CD14-positive monocyte (primary cell): ENCODE data around the gene ZNF865. TPM values are rescaled to one million over a fixed set of nuclear protein-coding genes. Genes with fewer than 3 reads are reported as not detected.

ENCODE experiments used
- DNase-seq, 3 donors: peaks; one replicate each; pipeline ENCODE4 v3.0.0-alpha.2; 2011 to 2022
- H2AFZ ChIP-seq: 2 replicates; pipeline ENCODE4 v1.6.0; 2012; ENCODE audit warnings: mild to moderate bottlenecking, low read depth, low read length, inconsistent platforms; ENCODE audit not compliant: insufficient read depth, poor library complexity, severe bottlenecking
- H3K27ac ChIP-seq, 2 donors: 1 replicate in 1 of 2; 2 replicates in 1 of 2; pipeline ENCODE4 v1.5.1; 2012 to 2013; ENCODE audit warnings: low read length in 2 of 2, control low read depth in 1 of 2, inconsistent platforms in 1 of 2, low read depth in 1 of 2, mild to moderate bottlenecking in 1 of 2
- H3K27me3 ChIP-seq, 2 donors: one replicate each; pipeline versions ENCODE4 v1.6.0 to v1.6.1; 2011 to 2013; ENCODE audit warnings: low read length in 2 of 2; ENCODE audit not compliant: control insufficient read depth in 2 of 2, insufficient read depth in 2 of 2
- H3K36me3 ChIP-seq, 2 donors: replicated peaks in 1 of 2; 1 replicate in 1 of 2; 2 replicates in 1 of 2; pipeline versions ENCODE4 v1.5.1 to v1.6.1; 2012 to 2013; ENCODE audit warnings: low read length in 2 of 2, control low read depth in 1 of 2, inconsistent platforms in 1 of 2, mild to moderate bottlenecking in 1 of 2; ENCODE audit not compliant: insufficient read depth in 2 of 2, control insufficient read depth in 1 of 2
- H3K4me1 ChIP-seq, 2 donors: 1 replicate in 1 of 2; 2 replicates in 1 of 2; pipeline versions ENCODE4 v1.5.1 to v1.6.1; 2012 to 2013; ENCODE audit warnings: low read length in 2 of 2, control low read depth in 1 of 2, inconsistent platforms in 1 of 2, mild to moderate bottlenecking in 1 of 2, moderate library complexity in 1 of 2; ENCODE audit not compliant: insufficient read depth in 2 of 2, control insufficient read depth in 1 of 2
- H3K4me2 ChIP-seq: replicated peaks from 2 replicates; pipeline ENCODE3; 2012; ENCODE audit warnings: low read length, moderate library complexity, mild to moderate bottlenecking; ENCODE audit not compliant: poor library complexity, severe bottlenecking; ENCODE audit errors: extremely low read depth
- H3K4me3 ChIP-seq, 3 experiments: fragments of 200-600 bp in 1 of 3; sonication (generic) in 1 of 3; replicated peaks in 1 of 3; 1 replicate in 2 of 3; 2 replicates in 1 of 3; pipeline ENCODE4 v1.5.1; 2011 to 2013; ENCODE audit warnings: low read length in 3 of 3, mild to moderate bottlenecking in 3 of 3, control low read depth in 2 of 3, low read depth in 2 of 3, inconsistent platforms in 1 of 3, moderate library complexity in 1 of 3
- H3K79me2 ChIP-seq: 2 replicates; pipeline ENCODE4 v1.6.0; 2012; ENCODE audit warnings: mild to moderate bottlenecking, control low read depth, inconsistent platforms, low read length, moderate library complexity; ENCODE audit not compliant: insufficient read depth
- H3K9ac ChIP-seq: 2 replicates; pipeline ENCODE4 v1.6.0; 2017; ENCODE audit warnings: low read length, mild to moderate bottlenecking; ENCODE audit not compliant: insufficient read depth, poor library complexity, severe bottlenecking
- H3K9me3 ChIP-seq, 2 donors: replicated peaks in 1 of 2; 1 replicate in 1 of 2; 2 replicates in 1 of 2; pipeline versions ENCODE4 v1.5.1 to v1.6.1; 2012 to 2013; ENCODE audit warnings: low read length in 2 of 2, control low read depth in 1 of 2; ENCODE audit not compliant: control insufficient read depth in 1 of 2, insufficient read depth in 1 of 2
- H4K20me1 ChIP-seq: 2 replicates; pipeline ENCODE4 v1.6.0; 2012; ENCODE audit warnings: mild to moderate bottlenecking, low read length, control low read depth, moderate library complexity; ENCODE audit not compliant: insufficient read depth
- H3K27ac Mint-ChIP-seq, 7 donors: one replicate each; pipeline ENCODE4 v1.8.0; 2020; ENCODE audit warnings: mild to moderate bottlenecking in 7 of 7, mixed read lengths in 7 of 7, moderate library complexity in 6 of 7, inconsistent platforms in 2 of 7
- H3K27me3 Mint-ChIP-seq, 3 donors: one replicate each; pipeline ENCODE4 v1.8.0; 2021 to 2022; ENCODE audit warnings: low read depth in 3 of 3, mild to moderate bottlenecking in 3 of 3, mixed read lengths in 3 of 3, moderate library complexity in 3 of 3, inconsistent platforms in 1 of 3
- H3K36me3 Mint-ChIP-seq, 2 donors: one replicate each; pipeline ENCODE4 v1.8.0; 2020; ENCODE audit warnings: mixed read lengths in 2 of 2, inconsistent platforms in 1 of 2, mild to moderate bottlenecking in 1 of 2
- H3K4me1 Mint-ChIP-seq: one replicate; pipeline ENCODE4 v1.8.0; 2020; ENCODE audit warnings: mild to moderate bottlenecking, mixed read lengths
- H3K4me3 Mint-ChIP-seq, 2 donors: one replicate each; pipeline ENCODE4 v1.8.0; 2020; ENCODE audit warnings: mild to moderate bottlenecking in 2 of 2, mixed read lengths in 2 of 2, moderate library complexity in 1 of 2
- H3K9me3 Mint-ChIP-seq, 7 donors: one replicate each; pipeline ENCODE4 v1.8.0; 2020 to 2022; ENCODE audit warnings: mixed read lengths in 7 of 7, mild to moderate bottlenecking in 6 of 7, moderate library complexity in 6 of 7, inconsistent platforms in 2 of 7
- CTCF ChIP-seq: fragments of 200-600 bp; IDR thresholded peaks from one replicate; pipeline ENCODE4 v1.8.0; 2022; ENCODE audit warnings: antibody characterized with exemption, mild to moderate bottlenecking
- WGBS: methylation state at CpG from one replicate; pipeline ENCODE4 v1.1.5; 2013; ENCODE audit warnings: missing lambda C conversion rate; ENCODE audit not compliant: insufficient coverage; 5-methylcytosine and 5-hydroxymethylcytosine counted together
- intact Hi-C, 2 donors: fragments of 100-400 bp; cut with micrococcal nuclease; formaldehyde crosslinking; loops; one replicate each; pipeline versions ENCODE4 v1.15.0 to v1.15.1; 2023
- polyA plus RNA-seq, 3 donors: library from polyadenylated mRNA; depleted of rRNA in 1 of 3; unstranded in 2 of 3; stranded (reverse) in 1 of 3; fragments of 300-500 nt in 2 of 3; fragments of >200 nt in 1 of 3; fragmentation: Illumina TruSeq in 2 of 3; gene quantifications; 1 replicate in 2 of 3; 2 replicates in 1 of 3; pipeline ENCODE4 v1.2.3, GENCODE V29; 2012 to 2021

The ZNF865 gene
- polyA plus RNA-seq, 3 donors = 0.03 to 6.0 (median 0.07) TPM

DNA sequence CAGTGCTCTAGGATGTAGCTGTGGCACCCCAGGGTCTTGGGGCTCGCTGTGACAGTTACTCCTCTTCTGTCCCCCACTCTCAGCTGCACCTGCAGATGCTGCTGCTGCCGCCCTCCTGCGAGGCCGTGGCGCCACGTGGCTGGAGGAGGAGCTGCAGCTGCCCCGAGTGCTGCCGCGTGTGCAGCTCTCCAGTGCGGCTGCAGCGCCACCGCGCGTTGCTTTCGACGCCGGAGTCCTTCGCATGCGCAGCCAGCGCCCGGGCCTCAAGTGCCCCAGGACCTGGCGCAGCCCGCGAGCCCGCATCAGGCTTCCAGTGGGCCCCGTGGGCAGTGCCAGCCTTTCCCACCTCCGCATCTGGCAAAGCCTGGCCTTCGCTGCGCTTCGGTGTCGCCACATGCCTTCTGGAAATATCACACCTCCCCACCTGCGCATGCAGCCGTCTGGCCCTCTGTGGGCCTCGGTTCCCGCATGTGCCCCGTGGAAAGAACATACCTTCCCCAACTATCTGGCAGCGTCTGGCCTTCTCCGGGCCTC, 34.7 kb downstream of the ZNF865 start:
- peak overlapping the region; percentile 96 for H3K4me2 ChIP-seq
- H4K20me1 ChIP-seq = peaks cover 16% of the 10 kb centered on the region
- peaks cover 61 to 77% of the 10 kb centered on the region in 2 donors for H3K4me1 ChIP-seq
- peak overlapping the region; percentile 23 to 83 (median 71) for H3K4me3 ChIP-seq
- Mint-ChIP-seq H3K27me3 (peaks cover 4 to 20% (median 20%) of the 10 kb centered on the region in 3 donors), H3K4me3 (peak overlapping the region; percentile 84 to 88), H3K36me3 (peaks cover 19% of the 10 kb centered on the region in 2 donors), H3K9me3 (peaks cover 0 to 7% (median 3%) of the 10 kb centered on the region in 7 donors), H3K4me1 (peaks cover 72% of the 10 kb centered on the region), H3K27ac (peak overlapping the region; percentile 46 to 89 (median 71))
- peak; percentile 67 for TF ChIP-seq CTCF
- H3K27ac ChIP-seq = peak overlapping the region; percentile 52 to 80
- DNase-seq = peak; percentile 54 to 76 (median 60)
- H3K9ac ChIP-seq = peak overlapping the region; percentile 72
- peaks cover 6 to 7% of the 10 kb centered on the region in 2 donors for H3K36me3 ChIP-seq
- peaks cover 0 to 3% of the 10 kb centered on the region in 2 donors for H3K9me3 ChIP-seq
- peak overlapping the region; percentile 82 for H2AFZ ChIP-seq
- H3K27me3 ChIP-seq = peaks cover 0 to 5% of the 10 kb centered on the region in 2 donors
- WGBS = 30% methylated on average over 38 of the region's 38 CpGs
- peaks cover 58% of the 10 kb centered on the region for H3K79me2 ChIP-seq
- intact Hi-C loops = loop anchor here in 1 of 2 donors (5.0 kb wide), 1 partner anchor 33 kb away; the partner anchor contains the start of gene ZNF865

DNA sequence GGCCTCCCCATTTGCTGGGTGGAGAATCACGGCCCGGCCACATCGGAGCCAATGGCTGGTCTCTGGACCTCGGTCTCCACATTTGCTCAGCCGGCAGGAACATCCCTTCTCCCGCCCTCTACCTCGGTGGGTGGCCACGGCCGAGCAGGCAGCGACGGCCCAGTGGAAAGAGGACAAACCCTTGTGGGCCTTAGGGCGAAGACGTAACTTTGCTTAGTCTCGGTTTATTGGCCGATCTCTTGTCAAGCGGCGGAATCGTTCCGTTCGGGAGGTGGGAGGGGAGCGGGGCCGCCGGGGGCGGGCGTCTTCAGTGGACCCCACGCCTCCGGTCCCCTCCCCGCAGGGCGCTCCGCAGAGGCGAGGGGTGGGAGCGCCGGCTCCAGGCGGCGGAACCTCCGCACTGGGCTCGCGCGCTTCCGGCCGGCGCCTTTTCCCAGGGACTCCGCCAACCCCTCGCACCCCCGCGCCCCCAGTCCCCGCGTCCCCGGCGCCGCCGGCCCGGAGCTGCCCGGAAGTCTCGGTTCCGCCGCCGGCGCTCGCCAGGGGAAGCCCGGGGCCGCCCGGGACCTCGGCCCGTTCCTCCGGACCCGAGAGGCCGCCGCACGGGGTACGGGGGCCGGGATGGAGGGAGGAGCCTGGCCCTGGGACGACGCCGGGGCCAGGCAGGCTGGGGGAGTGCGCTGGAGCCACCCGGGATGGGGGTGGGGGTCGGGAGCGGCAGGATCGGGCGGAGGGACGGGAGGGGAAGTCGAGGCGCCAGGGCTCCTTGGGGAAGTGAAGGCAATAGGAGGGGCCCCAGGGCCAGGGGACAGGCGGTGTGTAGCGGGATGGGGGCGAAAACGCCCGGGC, 35.4 kb downstream of the ZNF865 start, which contains the start of gene ZNF580:
TSS of gene ZNF580 (plus strand) at position 426 of the 849 bp plus-strand sequence. CDS start 1,507 bp downstream, outside the sequence.
- Mint-ChIP-seq H3K36me3 (peaks cover 26% of the 10 kb centered on the region in 2 donors), H3K9me3 (peaks cover 0 to 7% (median 3%) of the 10 kb centered on the region in 7 donors), H3K27ac (peak within 1 kb of the TSS; percentile 67 to 89 (median 78)), H3K27me3 (peaks cover 4 to 20% (median 20%) of the 10 kb centered on the region in 3 donors), H3K4me1 (peaks cover 70% of the 10 kb centered on the region), H3K4me3 (peak within 1 kb of the TSS; percentile 88 to 97)
- H2AFZ ChIP-seq = peak within 1 kb of the TSS; percentile 82
- intact Hi-C loops = loop anchor here in 1 of 2 donors (5.0 kb wide), 1 partner anchor 34 kb away; the partner anchor contains the start of gene ZNF865
- peaks cover 54 to 71% of the 10 kb centered on the region in 2 donors for H3K4me1 ChIP-seq
- no peak for TF ChIP-seq CTCF
- H3K79me2 ChIP-seq = peaks cover 55% of the 10 kb centered on the region
- peak within 1 kb of the TSS; percentile 72 for H3K9ac ChIP-seq
- H3K27me3 ChIP-seq = peaks cover 0 to 5% of the 10 kb centered on the region in 2 donors
- peaks cover 16% of the 10 kb centered on the region for H4K20me1 ChIP-seq
- peaks cover 11 to 13% of the 10 kb centered on the region in 2 donors for H3K36me3 ChIP-seq
- H3K9me3 ChIP-seq = peaks cover 0 to 3% of the 10 kb centered on the region in 2 donors
- H3K4me2 ChIP-seq = peak within 1 kb of the TSS; percentile 96
- DNase-seq = peak; percentile 36 to 47 (median 42)
- WGBS = under 1% methylated on average over 72 of the region's 89 CpGs
- H3K27ac ChIP-seq = peak within 1 kb of the TSS; percentile 60 to 80
- H3K4me3 ChIP-seq = peak within 1 kb of the TSS; percentile 67 to 83 (median 71)
